GM23248 (cell line): ENCODE results near the gene ZNF692. TPM values are rescaled to one million over a fixed set of nuclear protein-coding genes. Genes with fewer than 3 reads are reported as not detected.

Experiments used
- DNase-seq: peaks from one replicate; pipeline ENCODE4 v3.0.0-alpha.2; 2015
- H2AFZ ChIP-seq: fragments of 200-600 bp; sonication (generic); 2 replicates; pipeline ENCODE4 v1.6.1; 2016; ENCODE audit warnings: antibody characterized with exemption
- H3F3A ChIP-seq: fragments of 200-600 bp; sonication (generic); 2 replicates; pipeline ENCODE4 v1.6.1; 2016; ENCODE audit warnings: mild to moderate bottlenecking, antibody characterized with exemption, mixed run types; ENCODE audit not compliant: insufficient read depth
- H3K27ac ChIP-seq: fragments of 200-600 bp; sonication (generic); 2 replicates; pipeline ENCODE4 v1.5.1; 2016; ENCODE audit warnings: mild to moderate bottlenecking
- H3K27me3 ChIP-seq: fragments of 200-600 bp; sonication (generic); replicated peaks from 2 replicates; pipeline ENCODE4 v1.6.1; 2016; ENCODE audit warnings: mild to moderate bottlenecking; ENCODE audit not compliant: insufficient read depth
- H3K36me3 ChIP-seq: fragments of 200-600 bp; sonication (generic); 2 replicates; pipeline ENCODE4 v1.6.1; 2016; ENCODE audit warnings: low read depth, mild to moderate bottlenecking
- H3K4me1 ChIP-seq: fragments of 200-600 bp; sonication (generic); 2 replicates; pipeline ENCODE4 v1.6.1; 2016; ENCODE audit warnings: mild to moderate bottlenecking; ENCODE audit not compliant: insufficient read depth
- H3K4me2 ChIP-seq: fragments of 200-600 bp; sonication (generic); one replicate; pipeline ENCODE4 v1.6.1; 2016; ENCODE audit warnings: mild to moderate bottlenecking; ENCODE audit not compliant: unreplicated experiment
- H3K4me3 ChIP-seq: fragments of 200-600 bp; sonication (generic); 2 replicates; pipeline ENCODE4 v1.5.1; 2016; ENCODE audit warnings: mild to moderate bottlenecking
- H3K79me2 ChIP-seq: fragments of 200-600 bp; sonication (generic); 2 replicates; pipeline ENCODE4 v1.6.1; 2016; ENCODE audit warnings: mild to moderate bottlenecking; ENCODE audit not compliant: insufficient read depth
- H3K9ac ChIP-seq: fragments of 200-600 bp; sonication (generic); 2 replicates; pipeline ENCODE4 v1.6.1; 2016; ENCODE audit warnings: mild to moderate bottlenecking
- H3K9me2 ChIP-seq: fragments of 200-600 bp; sonication (generic); 2 replicates; pipeline ENCODE4 v1.6.1; 2016; ENCODE audit warnings: mixed run types, mild to moderate bottlenecking, moderate library complexity; ENCODE audit not compliant: insufficient read depth
- H3K9me3 ChIP-seq: fragments of 200-600 bp; sonication (generic); one replicate; pipeline ENCODE4 v1.6.1; 2017; ENCODE audit warnings: low read depth
- H4K20me1 ChIP-seq: fragments of 200-600 bp; sonication (generic); 2 replicates; pipeline ENCODE4 v1.6.0; 2016; ENCODE audit not compliant: insufficient read depth
- EZH2 ChIP-seq: fragments of 200-600 bp; sonication (generic); IDR thresholded peaks from 2 replicates; pipeline ENCODE4 v1.6.1; 2018; ENCODE audit warnings: antibody characterized with exemption, mild to moderate bottlenecking; ENCODE audit not compliant: insufficient read depth, poor library complexity, severe bottlenecking
- EZH2phosphoT487 ChIP-seq: fragments of 200-600 bp; sonication (generic); IDR thresholded peaks from 2 replicates; pipeline ENCODE4 v1.6.1; 2018; ENCODE audit warnings: antibody characterized with exemption, moderate library complexity, mild to moderate bottlenecking, low read depth; ENCODE audit not compliant: insufficient read depth
- WGBS, 2 experiments: methylation state at CpG; one replicate each; pipeline ENCODE4 v1.1.6; 2015 to 2017; ENCODE audit warnings: low lambda C conversion rate in 2 of 2, low coverage in 1 of 2; ENCODE audit errors: missing lambda C conversion rate in 2 of 2; 5-methylcytosine and 5-hydroxymethylcytosine counted together
- in situ Hi-C: fragments of 300-500 bp; cut with MboI; formaldehyde crosslinking; loops from 2 replicates; pipeline ENCODE4 v1.15.0; 2020
- polyA plus RNA-seq: library from polyadenylated mRNA; unstranded; fragments of >200 nt; fragmentation: Nextera tagmentation; extraction: Ambion mirVana; gene quantifications from 2 replicates; pipeline ENCODE4 v1.2.1, GENCODE V29; 2016
- total RNA-seq: library from RNA; depleted of rRNA; stranded (reverse); fragments of >200 nt; shearing (Covaris generic); gene quantifications from 2 replicates; pipeline ENCODE4 v1.2.3, GENCODE V29; 2014

The ZNF692 gene
- total and polyA plus RNA-seq, 2 experiments from 2014 or later, result 16.2 to 17.0 TPM

DNA sequence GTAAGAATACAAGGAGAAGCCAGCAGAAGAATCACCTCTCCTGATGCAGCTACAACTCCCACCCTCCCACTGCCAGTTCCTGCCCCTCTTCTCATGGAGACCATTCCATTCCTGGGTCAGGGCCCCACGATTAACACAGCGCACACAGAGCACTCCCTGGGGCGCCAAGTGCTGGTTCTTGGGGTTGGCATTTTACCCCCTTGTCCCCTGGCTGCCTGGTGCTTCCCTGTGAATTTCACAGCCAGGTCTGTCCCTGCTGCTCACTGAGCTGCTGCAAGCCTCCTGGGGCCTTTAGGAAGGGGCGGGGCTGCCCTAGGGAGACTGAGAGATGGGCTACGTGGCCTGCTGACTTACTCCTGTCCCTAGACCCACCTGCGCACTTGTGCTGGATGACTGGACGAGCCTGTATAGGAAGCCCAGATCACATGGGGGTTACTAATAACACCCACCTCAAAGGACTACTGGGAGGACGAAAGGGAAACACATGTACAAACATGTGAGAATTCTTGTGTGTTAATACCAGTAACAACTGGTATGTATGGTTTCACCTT, 16.0 kb downstream of the ZNF692 start:
- Histone ChIP-seq H3K27ac (peak overlapping the region; percentile 79), H2AFZ (no peak overlapping the region), H3F3A (peaks cover 23% of the 10 kb centered on the region), H3K36me3 (peaks cover 15% of the 10 kb centered on the region; the same call in 1 of the 2 replicates), H3K27me3 (no peaks in the 10 kb centered on the region), H3K4me3 (no peak overlapping the region), H3K4me1 (peaks cover 23% of the 10 kb centered on the region), H3K9me2 (no peaks in the 10 kb centered on the region), H3K9me3 (no peaks in the 10 kb centered on the region), H3K4me2 (peak overlapping the region; percentile 39), H3K9ac (peak overlapping the region; percentile 67), H4K20me1 (no peaks in the 10 kb centered on the region), H3K79me2 (peaks cover 65% of the 10 kb centered on the region)
- 95% methylated on average over 8 of the region's 8 CpGs for WGBS, 2 experiments
- in situ Hi-C loops, result no loop called here
- no peak for DNase-seq
- TF ChIP-seq EZH2phosphoT487 (no peak), EZH2 (no peak)

DNA sequence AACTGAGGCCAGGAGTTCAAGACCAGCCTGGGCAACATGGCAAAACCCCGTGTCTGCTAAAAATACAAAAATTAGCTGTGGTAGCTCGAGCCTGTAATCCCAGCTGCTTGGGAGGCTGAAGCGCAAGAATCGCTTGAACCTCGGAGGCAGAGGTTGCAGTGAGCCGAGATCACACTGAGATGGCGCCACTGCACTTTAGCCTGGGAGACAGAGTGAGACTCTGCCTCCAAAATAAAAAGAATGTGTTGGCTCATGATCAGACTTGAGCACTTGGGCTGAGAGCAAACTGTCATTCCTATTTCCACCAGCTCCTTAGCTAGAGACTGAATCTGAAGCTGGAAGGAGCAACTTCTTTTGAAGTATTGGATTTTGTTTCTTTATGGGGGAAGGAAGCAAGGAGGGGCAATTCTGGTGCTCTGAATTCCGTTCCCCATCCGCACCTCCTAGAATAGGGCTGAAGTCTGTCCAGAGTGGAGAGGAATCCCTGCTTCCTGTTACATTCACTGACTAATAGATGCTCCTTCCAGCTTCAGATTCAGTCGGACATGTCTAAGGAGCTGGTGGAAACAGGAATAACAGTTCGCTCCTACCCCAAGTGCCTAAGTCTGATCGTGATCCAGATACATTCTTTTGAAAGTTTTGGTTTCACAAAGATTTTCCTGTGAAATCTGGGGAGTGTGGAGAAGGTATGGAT, 17.0 kb downstream of the ZNF692 start:
- 35 to 45% methylated on average over 12 of the region's 12 CpGs for WGBS, 2 experiments
- Histone ChIP-seq H3K27ac (peak overlapping the region; percentile 79), H3K4me2 (peak overlapping the region; percentile 39)

DNA sequence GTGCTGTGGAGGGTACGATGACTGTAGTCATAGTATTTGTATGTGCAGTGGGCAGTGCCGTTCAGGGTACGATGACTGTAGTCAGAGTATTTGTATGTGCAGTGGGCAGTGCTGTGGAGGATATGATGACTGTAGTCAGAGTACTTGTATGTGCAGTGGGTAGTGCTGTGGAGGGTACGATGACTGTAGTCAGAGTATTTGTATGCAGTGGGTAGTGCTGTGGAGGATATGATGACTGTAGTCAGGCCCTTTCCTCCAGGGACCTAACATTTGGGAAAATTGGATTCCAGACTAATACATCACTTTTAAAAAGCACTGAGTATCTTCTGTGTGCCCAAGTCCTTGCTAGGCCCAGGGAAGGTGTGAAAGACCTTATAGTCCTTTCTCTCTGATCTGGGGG, 17.9 kb downstream of the ZNF692 start:
- no peak overlapping the region for H3K4me3 ChIP-seq
- H2AFZ ChIP-seq, result no peak overlapping the region
- 82 to 86% methylated on average over 4 of the region's 4 CpGs for WGBS, 2 experiments
- H3K36me3 ChIP-seq, result 0 out of 2 replicates have a peak, but pooled peaks cover 6% of the 10 kb centered on the region
- H3K27ac ChIP-seq, result peak overlapping the region; percentile 79
- H3K9me2 ChIP-seq, result no peaks in the 10 kb centered on the region
- H3K9me3 ChIP-seq, result no peaks in the 10 kb centered on the region
- H3F3A ChIP-seq, result peaks cover 23% of the 10 kb centered on the region
- TF ChIP-seq EZH2phosphoT487 (no peak), EZH2 (no peak)
- H3K4me1 ChIP-seq, result peaks cover 26% of the 10 kb centered on the region
- DNase-seq, result peak; percentile 75
- peak overlapping the region; percentile 39 for H3K4me2 ChIP-seq
- H3K27me3 ChIP-seq, result no peaks in the 10 kb centered on the region
- in situ Hi-C loops, result no loop called here
- H3K79me2 ChIP-seq, result peaks cover 65% of the 10 kb centered on the region
- peak overlapping the region; percentile 67 for H3K9ac ChIP-seq
- H4K20me1 ChIP-seq, result no peaks in the 10 kb centered on the region

More for the DNA sequence above, 17.0 kb downstream of the ZNF692 start:
- DNase-seq, result peak; percentile 78
- no peaks in the 10 kb centered on the region for H3K27me3 ChIP-seq
- H3K79me2 ChIP-seq, result peaks cover 65% of the 10 kb centered on the region
- H3F3A ChIP-seq, result peaks cover 23% of the 10 kb centered on the region
- H3K9ac ChIP-seq, result peak overlapping the region; percentile 67
- H3K9me3 ChIP-seq, result no peaks in the 10 kb centered on the region
- peaks cover 26% of the 10 kb centered on the region for H3K4me1 ChIP-seq
- TF ChIP-seq EZH2phosphoT487 (no peak), EZH2 (no peak)
- no peaks in the 10 kb centered on the region for H4K20me1 ChIP-seq
- peak overlapping the region; percentile 32 for H3K4me3 ChIP-seq
- peaks cover 15% of the 10 kb centered on the region; the same call in 1 of the 2 replicates for H3K36me3 ChIP-seq
- in situ Hi-C loops, result no loop called here
- peak overlapping the region; percentile 68 for H2AFZ ChIP-seq
- no peaks in the 10 kb centered on the region for H3K9me2 ChIP-seq

DNA sequence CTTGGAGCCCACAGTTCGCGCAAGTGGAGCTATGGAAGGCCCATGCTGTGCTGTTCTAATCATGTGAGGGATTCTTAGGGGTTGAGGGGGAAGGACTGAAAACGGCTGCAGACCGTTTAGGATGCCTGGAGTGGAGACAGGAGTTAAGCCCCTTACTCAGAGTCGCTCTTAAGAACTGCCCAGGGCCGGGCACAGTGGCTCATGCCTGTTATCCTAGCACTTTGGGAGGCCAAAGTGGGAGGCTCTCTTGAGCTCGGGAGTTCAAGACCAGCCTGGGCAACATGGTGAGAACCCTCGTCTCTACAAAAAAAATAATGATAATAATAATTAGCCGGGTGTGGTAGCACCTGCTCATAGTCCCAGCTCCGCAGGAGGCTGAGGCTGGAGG, 19.7 kb downstream of the ZNF692 start:
- Histone ChIP-seq H3K9me3 (no peaks in the 10 kb centered on the region), H3K27me3 (no peaks in the 10 kb centered on the region), H3K9me2 (no peaks in the 10 kb centered on the region), H3K36me3 (no peaks in the 10 kb centered on the region), H3K79me2 (peaks cover 48% of the 10 kb centered on the region), H3K4me1 (peaks cover 26% of the 10 kb centered on the region), H2AFZ (peak overlapping the region; percentile 74), H3K9ac (peak overlapping the region; percentile 98), H3K4me2 (peak overlapping the region; percentile 89), H3K4me3 (peak overlapping the region; percentile 81), H4K20me1 (no peaks in the 10 kb centered on the region), H3K27ac (peak overlapping the region; percentile 99), H3F3A (peaks cover 23% of the 10 kb centered on the region)
- in situ Hi-C loops, result no loop called here
- 7 to 15% methylated on average over 10 of the region's 10 CpGs for WGBS, 2 experiments
- TF ChIP-seq EZH2 (no peak), EZH2phosphoT487 (no peak)
- DNase-seq, result no peak
